GM21576 (cell line): Measurements from ENCODE around the gene PPM1E.
"Not testable (repeated sequence)": the region's sequence is repeated elsewhere in the genome, so short reads cannot be mapped to it uniquely, and the experiment has no call there.

Experiments used
- ATAC-seq: cut with Tn5 transposase; IDR thresholded peaks from one replicate; pipeline ENCODE4 v1.9.1; 2021; ENCODE audit warnings: mild to moderate bottlenecking, moderate library complexity; ENCODE audit not compliant: unreplicated experiment

Gene PPM1E

GRCh38 chr17:58755577-58756245 lies at the start of gene PPM1E:
PPM1E (plus strand) TSS chr17:58755854.
- peak; percentile 56 for ATAC-seq

- ATAC-seq, result no peak
Measured at GRCh38 chr17:58706351-58707140, 49.1 kb upstream of the PPM1E start.

DNA sequence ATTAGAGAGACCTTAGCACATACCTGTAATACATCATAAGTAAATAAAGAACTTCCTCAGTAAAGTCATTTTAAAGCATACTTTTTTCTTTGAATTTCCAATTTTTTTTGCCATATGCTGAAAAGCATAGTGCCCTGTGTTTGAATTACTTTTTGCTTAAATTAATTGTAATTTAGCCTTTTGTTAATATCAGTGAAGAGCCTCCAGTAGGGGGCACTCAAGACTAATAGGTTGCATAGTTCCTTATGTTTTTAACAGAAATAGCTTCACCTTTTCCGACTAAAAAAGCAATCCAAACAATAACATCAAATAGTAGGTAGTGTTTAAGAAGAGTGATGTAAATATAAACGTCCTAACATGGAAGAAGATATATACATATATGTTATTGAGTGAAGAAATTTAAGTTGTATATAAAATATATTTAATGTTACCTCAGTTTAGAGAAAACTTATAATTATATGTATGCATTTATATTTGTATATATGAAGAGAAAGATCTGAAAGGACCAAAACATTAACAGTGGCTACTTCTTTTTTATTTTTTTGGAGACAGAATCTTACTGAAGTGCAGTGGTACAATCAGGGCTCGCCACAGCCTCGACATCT lies 44.6 kb upstream of the PPM1E start:
- ATAC-seq, result no peak

GRCh38 chr17:58722274-58722673 lies 33.4 kb upstream of the PPM1E start:
- ATAC-seq, result no peak

- no peak for ATAC-seq
Measured at GRCh38 chr17:58722696-58723095, 33.0 kb upstream of the PPM1E start.

- no peak for ATAC-seq
Measured at GRCh38 chr17:58728798-58729197, 26.9 kb upstream of the PPM1E start.

- ATAC-seq, result no peak
Measured at GRCh38 chr17:58730937-58731336, 24.7 kb upstream of the PPM1E start.

DNA sequence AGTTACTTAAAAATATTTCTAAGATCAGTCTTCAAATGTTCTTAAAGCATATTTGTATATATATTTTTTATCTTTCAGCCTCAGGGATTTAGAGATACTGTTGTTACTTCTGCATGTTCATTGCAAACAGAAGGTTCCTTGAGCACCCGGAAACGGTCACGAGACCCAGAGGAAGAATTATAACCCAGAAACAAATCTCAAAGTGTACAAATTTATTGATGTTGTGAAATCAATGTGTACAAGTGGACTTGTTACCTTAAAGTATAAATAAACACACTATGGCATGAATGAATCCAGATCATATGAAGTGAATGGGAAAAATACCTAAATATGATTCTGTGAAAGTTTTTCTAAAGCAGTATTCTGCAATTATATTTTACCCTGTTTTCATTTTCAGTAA lies 21.6 kb upstream of the PPM1E start:
- ATAC-seq, result no peak

GRCh38 chr17:58734811-58735210 lies 20.8 kb upstream of the PPM1E start:
- ATAC-seq, result no peak

- no peak for ATAC-seq
Measured at GRCh38 chr17:58741121-58741625, 14.5 kb upstream of the PPM1E start.

GRCh38 chr17:58747674-58748073 lies 8.0 kb upstream of the PPM1E start:
- ATAC-seq, result no peak

DNA sequence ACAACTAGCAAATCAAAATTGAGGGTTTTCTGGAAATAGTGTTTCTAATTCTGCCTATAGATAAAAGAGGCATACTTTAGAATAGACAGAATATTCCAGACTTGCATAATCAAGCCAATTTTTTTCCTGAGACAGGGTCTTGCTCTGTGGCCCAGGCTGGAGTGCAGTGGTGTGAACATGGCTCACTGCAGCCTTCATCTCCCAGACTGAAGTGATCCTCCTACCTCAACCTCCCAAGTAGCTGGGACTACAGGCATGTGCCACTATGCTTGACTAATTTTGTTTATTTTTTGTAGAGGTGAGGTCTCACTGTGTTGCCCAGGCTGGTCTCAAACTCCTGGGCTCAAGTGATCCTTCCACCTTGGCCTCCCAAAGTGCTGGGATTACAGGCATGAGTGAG lies 6.0 kb upstream of the PPM1E start:
- ATAC-seq, result not testable (repeated sequence)

DNA sequence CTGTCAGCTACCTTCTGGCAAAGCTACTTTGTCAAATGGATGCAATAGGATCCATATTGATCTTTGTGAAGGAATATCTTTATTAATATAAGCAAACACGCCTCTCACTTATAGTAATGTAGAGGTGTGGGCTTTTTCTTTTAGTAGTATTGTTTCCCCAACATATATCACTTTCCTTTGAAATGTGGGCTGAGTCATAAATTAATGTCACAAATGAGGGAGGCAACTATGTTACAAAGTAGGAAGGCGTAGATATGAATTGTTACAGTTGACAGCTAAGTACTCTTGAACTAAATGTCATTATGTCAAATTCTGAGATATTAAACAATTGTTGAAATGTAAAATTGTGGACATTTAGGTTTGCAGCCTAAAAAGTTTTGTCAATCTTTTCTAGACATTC lies 2.6 kb upstream of the PPM1E start:
- no peak for ATAC-seq

DNA sequence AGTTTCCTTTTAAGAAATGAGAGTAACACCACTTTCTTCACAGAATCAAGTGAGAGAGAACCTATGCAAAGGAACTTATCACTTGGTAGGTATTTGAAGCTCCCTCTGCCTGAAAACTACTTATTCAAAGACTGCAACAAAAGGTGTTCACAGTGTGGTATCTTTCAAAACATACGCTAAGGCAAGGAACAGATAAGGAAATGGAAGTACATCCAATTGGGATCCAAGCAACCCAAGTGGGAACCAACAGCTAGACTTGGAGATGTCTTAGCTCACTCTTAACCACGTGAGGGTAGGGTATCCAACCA lies 431 bp upstream of the PPM1E start:
- ATAC-seq, result no peak

- ATAC-seq, result no peak
Measured at GRCh38 chr17:58756246-58757161, 850 bp downstream of the PPM1E start.

DNA sequence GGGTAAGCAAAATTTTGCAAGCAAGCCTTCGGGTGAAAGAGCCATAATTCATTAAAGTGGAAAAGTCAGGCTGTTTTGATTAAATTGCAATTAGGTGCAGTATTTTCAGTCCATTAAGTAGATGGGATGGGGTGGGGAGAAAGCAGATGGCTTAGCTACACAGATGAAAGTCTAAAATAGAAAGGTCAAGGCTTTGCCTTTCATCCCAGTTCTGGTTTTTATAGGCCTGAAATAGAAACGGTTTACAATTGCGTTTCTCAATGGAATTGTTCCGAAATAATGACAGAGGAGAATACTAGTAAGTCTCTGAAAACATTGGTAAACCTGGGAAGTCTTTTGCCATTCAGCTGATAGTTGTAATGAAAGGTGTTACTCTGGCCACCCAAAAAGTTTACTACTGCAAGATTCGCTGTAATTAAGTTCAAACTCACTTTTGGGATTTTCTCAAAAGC lies 1.5 kb downstream of the PPM1E start:
- ATAC-seq, result no peak

- no peak for ATAC-seq
Measured at GRCh38 chr17:58758890-58759289, 3.2 kb downstream of the PPM1E start.

GRCh38 chr17:58759522-58759921 lies 3.9 kb downstream of the PPM1E start:
- ATAC-seq, result no peak

- ATAC-seq, result no peak
Measured at GRCh38 chr17:58760248-58760647, 4.6 kb downstream of the PPM1E start.

- ATAC-seq, result no peak
Measured at GRCh38 chr17:58763263-58763662, 7.6 kb downstream of the PPM1E start.

DNA sequence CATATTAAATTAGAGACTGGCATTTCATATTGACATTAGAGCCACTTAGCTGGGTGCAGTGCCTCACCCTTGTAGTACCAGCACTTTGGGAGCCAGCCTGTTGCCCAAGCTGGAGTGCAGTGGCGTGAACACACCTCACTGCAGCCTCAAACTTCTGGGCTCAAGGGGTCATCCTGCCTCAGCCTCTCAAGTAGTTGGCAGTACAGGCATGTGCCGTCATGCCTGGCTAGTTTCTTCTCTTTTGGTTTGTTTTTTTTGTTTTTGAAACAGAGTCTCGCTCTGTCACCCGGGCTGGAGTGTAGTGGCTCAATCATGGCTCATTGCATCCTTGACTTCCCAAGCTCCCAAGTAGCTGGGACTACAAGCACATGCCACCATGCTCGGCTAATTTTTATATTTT lies 8.7 kb downstream of the PPM1E start:
- no peak for ATAC-seq
